Parathyroid adenoma (tissue), 2 donors: Measurements from ENCODE around the gene HOXA13.

Experiments used
- H2AFZ ChIP-seq: fragments of 300-600 bp; sonication (generic); one replicate; pipeline ENCODE4 v1.7.0; 2017; ENCODE audit warnings: antibody characterized with exemption, mild to moderate bottlenecking
- H3K27ac ChIP-seq: fragments of 300-600 bp; sonication (generic); one replicate; pipeline ENCODE4 v1.7.0; 2017
- H3K27me3 ChIP-seq: fragments of 300-600 bp; sonication (generic); one replicate; pipeline ENCODE4 v1.7.0; 2017; ENCODE audit warnings: low read length; ENCODE audit not compliant: control insufficient read depth, insufficient read depth
- H3K36me3 ChIP-seq: fragments of 300-600 bp; sonication (generic); one replicate; pipeline ENCODE4 v1.7.0; 2017; ENCODE audit warnings: low read length; ENCODE audit not compliant: control insufficient read depth, insufficient read depth
- H3K4me1 ChIP-seq: fragments of 300-600 bp; sonication (generic); one replicate; pipeline ENCODE4 v1.7.0; 2017; ENCODE audit warnings: control low read depth
- H3K4me2 ChIP-seq: fragments of 300-600 bp; sonication (generic); one replicate; pipeline ENCODE4 v1.7.0; 2017; ENCODE audit warnings: low read length
- H3K4me3 ChIP-seq: fragments of 300-600 bp; sonication (generic); one replicate; pipeline ENCODE4 v1.7.0; 2017; ENCODE audit warnings: low read depth, low read length
- H3K79me2 ChIP-seq: fragments of 300-600 bp; sonication (generic); one replicate; pipeline ENCODE4 v1.7.0; 2017; ENCODE audit warnings: control low read depth
- H3K9ac ChIP-seq: fragments of 300-600 bp; sonication (generic); one replicate; pipeline ENCODE4 v1.7.0; 2017; ENCODE audit warnings: mild to moderate bottlenecking
- H3K9me3 ChIP-seq: fragments of 300-600 bp; sonication (generic); one replicate; pipeline ENCODE4 v1.7.0; 2017; ENCODE audit warnings: low read length; ENCODE audit not compliant: control insufficient read depth
- TF ChIP-seq, protein P1 (sequence below): fragments of 300-600 bp; sonication (generic); IDR thresholded peaks from one replicate; pipeline ENCODE4 v1.7.0; 2017; ENCODE audit warnings: antibody characterized with exemption, mild to moderate bottlenecking
- donor health status: primary hyperparathyroidism.

The HOXA13 gene

DNA sequence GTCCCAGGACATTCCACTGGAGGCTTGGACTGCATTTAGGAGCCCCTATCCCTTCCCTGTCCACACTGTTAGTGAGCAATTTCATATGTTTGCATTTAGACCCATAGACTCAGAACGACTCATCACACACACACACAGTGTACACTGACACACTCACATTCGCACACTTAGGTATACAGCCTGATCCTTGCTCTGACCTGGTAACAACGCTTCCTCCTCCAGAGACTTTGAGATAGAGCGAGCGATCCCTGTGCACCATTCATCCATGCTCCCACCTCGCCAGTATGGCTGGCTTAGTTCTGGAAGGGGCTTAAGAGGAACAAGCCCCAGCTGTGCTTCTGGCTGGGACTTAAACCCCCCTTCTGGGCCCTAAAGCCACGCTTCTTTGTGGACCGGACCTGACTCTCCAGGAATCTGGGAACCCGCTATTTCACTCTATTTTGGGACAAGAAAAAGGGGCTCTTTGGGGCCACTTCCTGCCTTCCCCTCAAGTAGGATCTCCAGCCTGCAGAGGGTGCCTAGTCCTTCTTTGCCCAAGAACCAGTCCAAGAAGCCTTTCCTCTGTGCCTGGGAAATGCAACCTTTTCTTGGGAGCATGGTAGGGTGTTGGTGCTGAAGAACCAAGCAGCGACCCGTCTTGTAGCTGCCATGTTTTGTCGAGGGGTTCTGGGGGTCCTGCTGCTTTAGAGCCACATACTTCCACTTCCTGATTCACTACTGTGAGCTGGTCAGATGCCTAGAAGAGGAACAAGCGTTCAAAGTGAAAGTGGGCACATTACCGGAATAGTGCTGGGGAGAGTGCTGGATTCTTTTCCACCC, 1.1 kb upstream of the HOXA13 start:
- peaks cover 22% of the 10 kb centered on the region for H3K27me3 ChIP-seq
- no peak overlapping the region for H3K9ac ChIP-seq
- no peaks in the 10 kb centered on the region for H3K4me1 ChIP-seq
- H3K79me2 ChIP-seq, result no peaks in the 10 kb centered on the region
- H3K36me3 ChIP-seq, result no peaks in the 10 kb centered on the region
- TF ChIP-seq, protein P1, sequence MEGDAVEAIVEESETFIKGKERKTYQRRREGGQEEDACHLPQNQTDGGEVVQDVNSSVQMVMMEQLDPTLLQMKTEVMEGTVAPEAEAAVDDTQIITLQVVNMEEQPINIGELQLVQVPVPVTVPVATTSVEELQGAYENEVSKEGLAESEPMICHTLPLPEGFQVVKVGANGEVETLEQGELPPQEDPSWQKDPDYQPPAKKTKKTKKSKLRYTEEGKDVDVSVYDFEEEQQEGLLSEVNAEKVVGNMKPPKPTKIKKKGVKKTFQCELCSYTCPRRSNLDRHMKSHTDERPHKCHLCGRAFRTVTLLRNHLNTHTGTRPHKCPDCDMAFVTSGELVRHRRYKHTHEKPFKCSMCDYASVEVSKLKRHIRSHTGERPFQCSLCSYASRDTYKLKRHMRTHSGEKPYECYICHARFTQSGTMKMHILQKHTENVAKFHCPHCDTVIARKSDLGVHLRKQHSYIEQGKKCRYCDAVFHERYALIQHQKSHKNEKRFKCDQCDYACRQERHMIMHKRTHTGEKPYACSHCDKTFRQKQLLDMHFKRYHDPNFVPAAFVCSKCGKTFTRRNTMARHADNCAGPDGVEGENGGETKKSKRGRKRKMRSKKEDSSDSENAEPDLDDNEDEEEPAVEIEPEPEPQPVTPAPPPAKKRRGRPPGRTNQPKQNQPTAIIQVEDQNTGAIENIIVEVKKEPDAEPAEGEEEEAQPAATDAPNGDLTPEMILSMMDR, result no peak
- H3K9me3 ChIP-seq, result no peaks in the 10 kb centered on the region
- no peak overlapping the region for H3K27ac ChIP-seq
- no peak overlapping the region for H3K4me2 ChIP-seq
- no peak overlapping the region for H3K4me3 ChIP-seq
- no peak overlapping the region for H2AFZ ChIP-seq

DNA sequence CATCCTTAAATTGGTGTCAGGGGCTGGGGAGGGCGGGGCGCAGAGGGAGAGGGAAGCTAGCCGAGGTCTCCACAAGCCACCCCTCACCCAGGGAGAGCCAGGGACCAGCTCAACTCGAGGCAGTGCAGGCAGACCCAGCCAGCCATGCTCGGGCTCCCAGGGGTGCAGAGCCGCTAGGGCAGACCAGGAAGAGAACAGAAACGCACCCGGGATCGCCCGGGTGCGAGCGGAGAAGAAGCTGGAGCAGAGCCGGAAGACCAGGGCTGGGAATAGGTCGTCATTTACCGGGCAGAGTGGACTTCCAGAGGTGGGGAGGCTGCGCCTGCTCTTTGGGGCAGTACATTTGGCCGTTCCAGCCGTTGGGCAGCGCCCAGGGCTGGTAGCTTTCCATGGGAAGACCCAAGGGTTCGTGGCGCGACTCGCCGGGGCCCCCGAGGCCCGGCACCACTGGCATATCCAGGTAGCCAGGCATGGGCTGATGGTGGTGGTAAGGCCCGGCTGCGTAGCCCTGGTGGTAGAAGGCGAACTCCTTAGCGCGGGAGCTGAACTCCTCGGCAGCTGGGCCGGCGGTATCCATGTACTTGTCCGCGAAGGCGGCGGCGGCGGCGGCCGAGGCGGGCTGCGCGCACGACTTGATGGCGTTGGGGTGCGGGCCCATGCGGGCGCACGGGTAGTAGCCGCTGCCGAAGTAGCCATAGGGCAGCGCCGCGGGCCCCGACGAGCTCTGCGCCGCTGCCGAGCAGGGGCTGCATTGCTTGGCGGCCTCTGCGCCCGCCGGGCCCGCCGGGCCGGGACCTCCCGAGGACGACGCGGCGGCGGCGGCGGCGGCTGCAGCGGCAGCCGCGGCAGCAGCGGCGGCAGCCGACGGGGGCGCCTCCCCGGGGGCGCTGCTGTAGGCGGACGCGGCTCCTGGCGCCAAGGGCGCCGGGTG, 755 bp downstream of the HOXA13 start:
- TF ChIP-seq, protein P1, result no peak
- no peaks in the 10 kb centered on the region for H3K4me1 ChIP-seq
- no peak overlapping the region for H2AFZ ChIP-seq
- H3K9ac ChIP-seq, result no peak overlapping the region
- no peaks in the 10 kb centered on the region for H3K79me2 ChIP-seq
- H3K36me3 ChIP-seq, result no peaks in the 10 kb centered on the region
- no peak overlapping the region for H3K27ac ChIP-seq
- H3K9me3 ChIP-seq, result no peaks in the 10 kb centered on the region
- no peak overlapping the region for H3K4me2 ChIP-seq
- H3K4me3 ChIP-seq, result no peak overlapping the region
- H3K27me3 ChIP-seq, result peaks cover 12% of the 10 kb centered on the region

DNA sequence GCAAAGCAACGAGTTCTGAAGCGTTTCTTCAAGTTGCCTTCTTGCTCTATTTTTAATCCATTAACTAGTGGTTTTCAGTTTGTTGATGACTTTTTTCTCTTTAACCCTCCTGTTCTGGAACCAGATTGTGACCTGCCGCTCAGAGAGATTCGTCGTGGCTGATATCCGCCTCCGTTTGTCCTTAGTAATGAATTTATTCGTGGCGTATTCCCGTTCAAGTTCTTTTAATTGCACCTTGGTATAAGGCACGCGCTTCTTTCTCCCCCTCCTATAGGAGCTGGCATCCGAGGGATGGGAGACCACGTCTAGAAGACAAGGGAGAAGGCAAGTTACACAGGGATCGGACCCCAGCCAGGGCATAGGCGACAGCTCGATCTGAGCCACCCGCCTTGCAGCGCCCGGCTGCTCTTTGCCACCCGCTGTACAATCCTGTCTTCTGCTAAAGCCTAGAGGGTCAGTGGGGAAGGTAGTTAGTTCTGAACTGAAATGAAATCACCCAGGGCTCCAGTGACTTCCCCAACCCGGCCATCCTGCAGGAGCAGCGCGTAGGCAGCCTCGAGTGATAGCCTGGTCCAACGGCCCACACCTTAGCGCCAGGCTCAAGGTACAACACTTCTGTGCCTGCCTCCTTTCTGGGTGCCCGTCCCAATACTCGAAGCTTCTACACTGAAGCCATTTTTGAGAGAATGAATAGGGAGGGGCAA, 1.6 kb downstream of the HOXA13 start:
- Histone ChIP-seq H2AFZ (no peak overlapping the region), H3K9ac (no peak overlapping the region), H3K9me3 (no peaks in the 10 kb centered on the region), H3K4me3 (no peak overlapping the region), H3K27me3 (peaks cover 14% of the 10 kb centered on the region), H3K4me1 (no peaks in the 10 kb centered on the region), H3K36me3 (no peaks in the 10 kb centered on the region), H3K27ac (no peak overlapping the region), H3K4me2 (no peak overlapping the region), H3K79me2 (no peaks in the 10 kb centered on the region)
- TF ChIP-seq, protein P1, result no peak

DNA sequence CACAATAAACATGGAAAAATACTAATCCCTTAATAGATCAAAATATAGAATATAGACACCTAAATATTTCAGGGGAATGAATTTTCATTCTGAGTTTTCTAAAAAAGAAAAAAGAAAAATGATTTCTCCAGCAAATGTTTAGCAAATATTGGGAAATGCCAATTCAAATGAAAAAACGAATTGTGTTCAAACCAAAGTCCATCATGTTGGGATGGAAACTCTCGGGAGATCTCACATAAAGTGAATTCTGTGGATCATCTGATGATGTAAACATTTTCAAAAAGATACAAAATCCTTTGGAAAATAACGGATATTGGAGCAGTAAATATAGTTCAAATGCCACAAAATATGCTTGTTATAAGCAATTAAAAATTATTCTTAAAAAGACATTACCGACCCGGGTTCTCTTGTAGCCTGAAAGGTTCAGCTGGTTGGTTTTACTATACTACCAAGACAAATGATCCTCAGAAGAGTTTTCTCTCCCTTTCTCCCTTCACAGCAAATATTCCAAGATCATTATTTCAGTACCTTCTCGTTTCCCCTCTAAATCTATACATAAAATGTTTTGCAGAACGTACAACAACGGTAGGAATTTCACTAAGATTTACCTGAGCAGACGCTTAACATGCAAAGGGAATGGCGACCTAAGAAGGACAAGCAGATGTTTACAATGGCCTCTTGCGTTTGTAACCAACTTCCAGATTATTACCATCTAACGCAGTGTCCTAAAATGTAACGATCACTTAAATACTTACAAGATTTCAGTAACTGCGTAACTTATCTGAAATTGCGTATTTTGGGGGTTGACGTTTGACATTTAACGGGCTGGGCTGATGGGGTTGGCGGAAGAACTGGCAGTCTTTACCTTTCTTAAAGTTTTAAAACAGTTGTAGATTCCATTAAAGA, 2.5 kb downstream of the HOXA13 start:
- Histone ChIP-seq H3K4me2 (no peak overlapping the region), H3K27me3 (peaks cover 16% of the 10 kb centered on the region), H3K36me3 (no peaks in the 10 kb centered on the region), H3K79me2 (no peaks in the 10 kb centered on the region), H3K4me1 (no peaks in the 10 kb centered on the region), H3K9ac (no peak overlapping the region), H3K9me3 (no peaks in the 10 kb centered on the region), H3K4me3 (no peak overlapping the region), H3K27ac (no peak overlapping the region), H2AFZ (no peak overlapping the region)
- TF ChIP-seq, protein P1, result no peak
